Myocyte (in vitro differentiated cells): Measurements from ENCODE around the gene TMBIM6. TPM values are rescaled to one million over a fixed set of nuclear protein-coding genes. Genes with fewer than 3 reads are reported as not detected.

Experiments used
- total RNA-seq: library from RNA; depleted of rRNA; stranded (reverse); fragments of >200 nt; gene quantifications from 2 replicates; pipeline ENCODE4 v1.2.3, GENCODE V29; 2014

TMBIM6 gene
- total RNA-seq, 1 donor from 2014 or later, result 361 TPM

Other genes with a start within 250 kb of the TMBIM6 start
- gene KCNH3, start 202.5 kb upstream of the TMBIM6 start, total RNA-seq, result 8.9 and 11.9 TPM in 2 replicates
- 72.1 and 98.1 TPM in 2 replicates for gene MCRS1, start 173.4 kb upstream of the TMBIM6 start, total RNA-seq
- 0.10 and 0.27 TPM in 2 replicates for gene FAM186B, start 135.9 kb upstream of the TMBIM6 start, total RNA-seq
- gene PRPF40B, start 118.0 kb upstream of the TMBIM6 start, total RNA-seq, result 12.4 and 14.7 TPM in 2 replicates
- 16.7 and 18.8 TPM in 2 replicates for gene FMNL3, start 34.2 kb upstream of the TMBIM6 start, total RNA-seq
- gene NCKAP5L, start 86.9 kb downstream of the TMBIM6 start, total RNA-seq, result 95.7 and 112 TPM in 2 replicates
- gene BCDIN3D, start 101.5 kb downstream of the TMBIM6 start, total RNA-seq, result 4.3 and 4.9 TPM in 2 replicates
- gene FAIM2, start 162.3 kb downstream of the TMBIM6 start, total RNA-seq, result 1.9 and 2.3 TPM in 2 replicates
- not detected in 2 replicates for gene AQP2, start 209.2 kb downstream of the TMBIM6 start, total RNA-seq
- gene AQP5, start 220.3 kb downstream of the TMBIM6 start, total RNA-seq, result not detected in 2 replicates
- 0.05 TPM in 1 of 2 replicates, not detected in the other for gene AQP6, start 231.4 kb downstream of the TMBIM6 start, total RNA-seq